Uterus (tissue), 4 donors: Measurements from ENCODE around the gene GGA3. TPM values are rescaled to one million over a fixed set of nuclear protein-coding genes. Genes with fewer than 3 reads are reported as not detected.

Experiments
- DNase-seq, 2 donors: peaks; one replicate each; pipeline ENCODE4 v3.0.0-alpha.2; 2019 to 2020
- H3K27ac ChIP-seq, 2 donors: fragments of 200-600 bp; sonication (generic); 1 replicate in 1 of 2; 2 replicates in 1 of 2; pipeline ENCODE4 v1.5.1; 2016 to 2018
- H3K27me3 ChIP-seq, 2 donors: fragments of 200-600 bp; sonication (generic); one replicate each; pipeline ENCODE4 v1.5.1; 2018 to 2019; ENCODE audit warnings: control low read depth in 1 of 2
- H3K36me3 ChIP-seq, 2 donors: fragments of 200-600 bp; sonication (generic); one replicate each; pipeline ENCODE4 v1.5.1; 2019; ENCODE audit warnings: control low read depth in 1 of 2
- H3K4me1 ChIP-seq, 2 donors: fragments of 200-600 bp; sonication (generic); one replicate each; pipeline ENCODE4 v1.5.1; 2018 to 2019; ENCODE audit warnings: control low read depth in 1 of 2
- H3K4me3 ChIP-seq, 2 donors: fragments of 200-600 bp; sonication (generic); 1 replicate in 1 of 2; 2 replicates in 1 of 2; pipeline ENCODE4 v1.5.1; 2018 to 2019; ENCODE audit warnings: mild to moderate bottlenecking in 1 of 2
- H3K9me3 ChIP-seq, 2 donors: fragments of 200-600 bp; sonication (generic); one replicate each; pipeline ENCODE4 v1.5.1; 2019; ENCODE audit warnings: control low read depth in 1 of 2
- CTCF ChIP-seq, 4 experiments: fragments of 200-600 bp in 2 of 4; fragments of 450-650 bp in 2 of 4; sonication (generic) in 2 of 4; IDR thresholded peaks; one replicate each; pipeline ENCODE4 v1.5.1; 2016 to 2019; ENCODE audit warnings: antibody characterized with exemption in 4 of 4, mild to moderate bottlenecking in 2 of 4, moderate library complexity in 1 of 4
- POLR2A ChIP-seq, 2 donors: fragments of 450-650 bp; IDR thresholded peaks; one replicate each; pipeline ENCODE4 v1.6.1; 2016; ENCODE audit warnings: antibody characterized with exemption in 2 of 2, mild to moderate bottlenecking in 1 of 2, moderate library complexity in 1 of 2
- intact Hi-C: fragments of 100-400 bp; cut with DNase I; formaldehyde crosslinking; loops from one replicate; pipeline ENCODE4 v1.15.1; 2023; ENCODE audit warnings: low total_unique reads
- total RNA-seq, 4 donors: library from RNA; depleted of rRNA in 3 of 4; stranded (reverse); fragments of >200 nt in 3 of 4; gene quantifications; one replicate each; pipeline versions ENCODE4 v1.1.0 to v1.2.4, GENCODE V29; 2014 to 2023
- donor health status: DM: yes; HTN: yes; CAD: no.

Gene GGA3
- total RNA-seq, 4 donors from 2014 or later = 9.4 to 104 (median 40.1) TPM

GRCh38 chr17:75240394-75241142 lies 20.8 kb downstream of the GGA3 start:
- H3K4me3 ChIP-seq = no peak overlapping the region
- H3K4me1 ChIP-seq = no peaks in the 10 kb centered on the region
- DNase-seq = no peak
- H3K9me3 ChIP-seq = no peaks in the 10 kb centered on the region
- H3K27me3 ChIP-seq = no peaks in the 10 kb centered on the region
- H3K27ac ChIP-seq = no peak overlapping the region
- no peaks in the 10 kb centered on the region for H3K36me3 ChIP-seq
- intact Hi-C loops = no loop called here
- TF ChIP-seq POLR2A (IDR thresholded peaks at IDR 0.05) (no peak), CTCF (IDR thresholded peaks at IDR 0.05) (peak in 3 of 4 experiments; percentile 8 to 32 (median 14))

GRCh38 chr17:75239778-75240393 lies 21.5 kb downstream of the GGA3 start:
- Histone ChIP-seq H3K36me3 (no peaks in the 10 kb centered on the region), H3K27ac (no peak overlapping the region), H3K4me1 (no peaks in the 10 kb centered on the region), H3K4me3 (no peak overlapping the region), H3K9me3 (no peaks in the 10 kb centered on the region), H3K27me3 (no peaks in the 10 kb centered on the region)
- TF ChIP-seq POLR2A (IDR thresholded peaks at IDR 0.05) (no peak), CTCF (IDR thresholded peaks at IDR 0.05) (no peak)
- intact Hi-C loops = no loop called here
- no peak for DNase-seq

- intact Hi-C loops = no loop called here
- no peak for TF ChIP-seq POLR2A (IDR thresholded peaks at IDR 0.05)
- TF ChIP-seq CTCF (IDR thresholded peaks at IDR 0.05) = no peak
- Histone ChIP-seq H3K4me3 (no peak overlapping the region), H3K36me3 (no peaks in the 10 kb centered on the region), H3K27me3 (no peaks in the 10 kb centered on the region), H3K27ac (peak overlapping the region in 1 of 2 donors; percentile 33), H3K9me3 (no peaks in the 10 kb centered on the region), H3K4me1 (no peaks in the 10 kb centered on the region)
- no peak for DNase-seq
Observed at GRCh38 chr17:75239214-75239613, 22.2 kb downstream of the GGA3 start.

- intact Hi-C loops = no loop called here
- H3K4me3 ChIP-seq = no peak overlapping the region
- H3K9me3 ChIP-seq = no peaks in the 10 kb centered on the region
- peak overlapping the region in 1 of 2 donors; percentile 33 for H3K27ac ChIP-seq
- H3K27me3 ChIP-seq = no peaks in the 10 kb centered on the region
- peak; percentile 55 to 58 for DNase-seq
- no peaks in the 10 kb centered on the region for H3K36me3 ChIP-seq
- peak; percentile 52 to 77 (median 70) for TF ChIP-seq CTCF (IDR thresholded peaks at IDR 0.05)
- TF ChIP-seq POLR2A (IDR thresholded peaks at IDR 0.05) = no peak
- no peaks in the 10 kb centered on the region for H3K4me1 ChIP-seq
Observed at GRCh38 chr17:75238684-75239191, 22.7 kb downstream of the GGA3 start.

GRCh38 chr17:75238020-75238580 lies 23.3 kb downstream of the GGA3 start:
- intact Hi-C loops = no loop called here
- no peaks in the 10 kb centered on the region for H3K4me1 ChIP-seq
- no peak overlapping the region for H3K27ac ChIP-seq
- no peak for DNase-seq
- H3K9me3 ChIP-seq = no peaks in the 10 kb centered on the region
- TF ChIP-seq POLR2A (IDR thresholded peaks at IDR 0.05) (no peak), CTCF (IDR thresholded peaks at IDR 0.05) (no peak)
- H3K27me3 ChIP-seq = no peaks in the 10 kb centered on the region
- H3K36me3 ChIP-seq = no peaks in the 10 kb centered on the region
- no peak overlapping the region for H3K4me3 ChIP-seq
